Kidney tubule cell (primary cell): ENCODE measurements around the gene LAPTM4A.
"Not testable (repeated sequence)": the region's sequence is repeated elsewhere in the genome, so short reads cannot be mapped to it uniquely, and the experiment has no call there.

Experiments used
- DNase-seq: peaks from one replicate; pipeline ENCODE4 v3.0.0-alpha.2; 2018; ENCODE audit warnings: low spot score

The LAPTM4A gene

DNA sequence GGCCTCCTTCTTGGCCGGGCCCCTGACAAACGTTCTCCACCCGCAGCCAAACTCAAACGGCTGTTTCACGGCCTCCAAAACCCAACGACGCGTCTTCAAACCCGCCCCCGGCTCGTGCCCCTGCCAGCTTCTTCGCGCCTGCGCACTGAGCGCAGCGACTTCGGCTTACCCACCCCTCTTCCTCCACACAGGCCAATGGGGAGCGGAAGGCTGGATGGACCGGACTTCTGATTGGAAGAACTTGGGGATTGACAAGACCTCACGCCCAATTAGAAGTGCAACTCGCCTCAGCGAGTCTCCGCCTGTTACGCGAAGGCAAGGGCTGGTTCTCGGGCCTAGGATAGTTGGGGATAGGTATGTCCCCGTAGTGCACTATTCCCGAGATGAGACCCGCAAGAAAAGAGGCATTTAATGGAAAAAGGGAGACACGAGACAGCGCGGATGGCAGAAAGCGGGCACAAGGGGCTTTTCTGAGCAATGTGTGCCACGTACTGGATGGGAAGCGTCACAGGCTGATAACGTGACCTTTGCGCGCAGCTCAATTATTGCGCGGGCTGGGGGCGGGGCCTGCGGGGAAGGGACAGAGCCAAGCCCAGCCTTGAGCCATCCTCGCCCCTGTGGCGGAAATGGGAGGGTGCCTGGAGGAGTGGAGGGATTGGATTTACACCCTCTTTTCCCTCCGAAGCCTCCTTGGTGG lies at the start of gene LAPTM4A:
LAPTM4A (minus strand) TSS at position 97 of the 697 bp plus-strand sequence. CDS start 108 bp downstream, outside the sequence.
- DNase-seq, result peak; percentile 100

DNA sequence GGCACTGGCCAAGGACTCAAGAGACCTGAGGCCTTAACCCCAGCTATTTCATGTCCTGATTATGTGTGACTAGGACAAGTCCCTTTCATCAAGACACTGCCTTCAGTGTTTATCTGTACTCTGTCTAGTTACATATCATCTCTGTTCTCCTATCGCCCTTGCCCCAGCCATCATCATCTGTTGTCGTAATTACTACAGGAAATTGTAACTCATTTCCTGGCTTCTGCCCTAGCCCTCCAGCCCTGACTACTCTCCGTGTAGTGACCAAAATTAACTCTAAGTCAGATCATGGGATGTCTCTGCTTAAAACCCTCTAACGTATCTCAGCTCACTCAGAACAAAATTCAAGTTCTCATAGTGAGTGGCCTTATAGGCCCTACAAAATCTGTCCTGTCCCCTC lies 49.3 kb upstream of the LAPTM4A start:
- DNase-seq, result no peak

DNA sequence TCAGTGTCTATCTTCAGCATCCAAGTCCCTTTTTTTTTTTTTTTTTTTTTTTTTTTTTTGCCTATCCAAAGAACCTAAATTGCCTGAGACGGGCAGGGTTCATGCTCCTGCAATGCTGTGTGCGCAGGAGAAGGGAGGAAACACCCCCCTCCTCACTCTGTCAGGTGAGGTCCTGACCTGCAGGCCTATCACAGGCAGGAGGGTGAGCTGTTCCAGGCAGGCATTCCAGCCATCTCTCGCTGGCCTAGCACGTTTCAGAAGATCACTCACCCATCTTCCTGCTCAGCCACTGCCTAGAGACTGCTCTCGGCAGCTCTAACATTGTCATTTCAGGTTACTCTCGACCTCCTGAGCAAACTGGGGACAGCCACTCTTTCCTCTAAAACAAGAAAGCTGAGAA lies 48.4 kb upstream of the LAPTM4A start:
- no peak for DNase-seq

DNA sequence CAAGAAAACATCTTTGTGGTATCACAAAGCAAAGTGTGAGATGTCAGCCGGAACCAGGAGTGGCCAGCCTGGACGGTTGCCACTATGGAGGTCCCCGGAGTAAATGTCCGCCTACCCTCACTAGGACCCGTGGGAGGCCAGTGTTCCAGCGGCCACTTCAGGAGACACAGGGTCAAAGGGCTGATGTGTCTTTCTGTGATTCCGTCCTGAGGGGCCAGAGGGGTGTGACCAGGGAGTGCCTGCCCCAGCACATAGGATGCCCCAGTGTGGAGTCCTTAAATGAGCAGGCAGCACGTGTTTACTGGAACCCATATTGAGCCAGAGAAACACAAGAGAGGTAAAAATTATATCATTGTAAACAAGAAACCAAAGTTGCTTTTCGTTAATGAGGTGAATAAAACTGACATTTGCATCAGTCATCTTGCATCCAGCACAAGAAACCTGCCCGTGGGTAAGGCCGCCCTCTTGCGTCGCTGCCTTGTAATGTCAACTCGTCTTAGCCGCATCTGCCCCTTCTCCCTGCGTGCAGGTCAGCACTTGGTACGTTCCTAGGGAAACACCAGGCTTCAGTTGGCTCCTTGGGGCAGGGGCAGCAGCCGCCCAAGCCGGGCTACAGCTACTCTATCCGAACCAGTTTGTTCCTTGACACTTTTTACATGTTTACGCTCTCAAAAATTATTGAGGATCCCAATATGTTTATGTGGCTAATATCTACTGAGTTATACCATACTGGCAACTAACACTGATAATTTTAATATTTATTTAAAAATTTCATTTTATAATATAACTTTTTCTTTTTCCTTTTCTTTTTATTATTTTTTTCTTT lies 46.7 kb upstream of the LAPTM4A start:
- DNase-seq, result peak; percentile 89

DNA sequence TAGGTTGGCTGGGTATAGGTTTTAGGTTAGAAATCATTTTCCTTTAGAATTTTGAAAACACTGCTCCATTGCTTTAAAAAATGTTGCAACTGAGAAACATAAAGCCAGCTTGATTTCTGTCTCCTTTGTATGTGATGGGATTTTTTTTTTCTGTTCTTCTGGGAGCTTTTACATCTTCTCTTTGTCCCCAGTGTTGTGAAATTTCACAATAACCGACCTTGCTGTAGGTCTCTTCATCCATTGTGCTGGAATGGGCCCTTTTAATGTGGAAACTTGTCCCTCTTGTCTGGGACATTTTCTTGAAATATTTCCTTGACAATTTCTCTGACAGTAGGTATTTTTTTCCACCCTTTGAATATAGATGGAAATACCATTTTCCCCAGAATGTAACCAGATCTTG lies 44.0 kb upstream of the LAPTM4A start:
- no peak for DNase-seq

DNA sequence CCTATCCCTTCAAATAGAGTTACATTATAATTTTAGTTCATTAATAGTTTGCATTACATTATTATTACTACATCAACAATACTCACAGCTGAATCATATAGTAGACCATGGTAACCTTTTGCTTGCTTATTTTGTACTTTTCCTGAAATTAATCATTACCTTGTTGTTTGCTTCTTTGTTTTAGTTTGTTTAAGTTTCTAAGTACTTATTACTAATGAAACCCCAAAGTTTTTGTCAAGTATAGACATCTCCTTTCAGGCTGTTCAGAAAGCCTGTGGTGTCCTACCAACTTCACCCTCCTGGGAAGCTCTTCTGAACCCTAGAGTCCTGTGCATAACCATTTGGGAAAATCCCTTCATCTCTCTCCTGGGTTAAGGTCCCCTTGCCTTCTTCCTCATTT lies 43.5 kb upstream of the LAPTM4A start:
- no peak for DNase-seq

GRCh38 chr2:20094142-20094755 lies 42.8 kb upstream of the LAPTM4A start:
- DNase-seq, result no peak

GRCh38 chr2:20093263-20094141 lies 42.1 kb upstream of the LAPTM4A start:
- DNase-seq, result peak; percentile 76

- DNase-seq, result no peak
These were observed 41.4 kb upstream of the LAPTM4A start for GRCh38 chr2:20092901-20093235.

DNA sequence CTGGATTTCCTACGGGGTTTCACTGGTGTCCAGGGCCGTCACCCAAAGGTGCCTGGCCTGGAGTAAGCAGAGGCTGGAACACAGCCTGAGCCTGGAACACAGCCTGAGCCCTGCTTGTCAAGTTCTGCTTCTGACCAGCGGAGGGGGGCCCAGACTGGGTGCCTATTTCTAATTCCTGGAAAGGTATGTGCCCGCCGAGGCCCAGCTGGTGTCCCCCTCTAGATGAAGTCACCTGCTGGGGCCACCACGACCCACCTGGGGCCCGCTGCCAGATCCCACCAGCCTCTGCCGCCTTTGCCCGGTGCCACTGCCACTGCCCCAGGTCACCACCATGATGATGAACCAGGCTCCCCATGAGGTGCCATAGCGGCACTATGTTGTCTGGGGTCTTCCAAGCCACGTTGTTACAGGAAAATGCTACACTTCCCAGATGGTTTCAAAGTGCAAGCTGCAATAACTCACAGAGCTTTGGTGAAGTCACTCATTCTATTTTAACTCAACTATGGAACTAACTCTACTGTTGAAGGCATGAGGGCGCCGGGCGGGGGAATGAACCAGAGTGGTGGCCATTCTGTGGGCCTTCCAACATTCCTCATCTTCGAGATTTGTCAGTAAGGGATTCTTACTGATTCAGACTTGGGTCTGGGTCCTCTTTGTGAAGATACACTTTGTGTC lies 40.9 kb upstream of the LAPTM4A start:
- no peak for DNase-seq

GRCh38 chr2:20091305-20091991 lies 40.0 kb upstream of the LAPTM4A start:
- DNase-seq, result peak; percentile 95

- DNase-seq, result no peak
These were observed 38.5 kb upstream of the LAPTM4A start for GRCh38 chr2:20089715-20090464.

GRCh38 chr2:20085909-20086308 lies 34.5 kb upstream of the LAPTM4A start:
- not testable (repeated sequence) for DNase-seq

DNA sequence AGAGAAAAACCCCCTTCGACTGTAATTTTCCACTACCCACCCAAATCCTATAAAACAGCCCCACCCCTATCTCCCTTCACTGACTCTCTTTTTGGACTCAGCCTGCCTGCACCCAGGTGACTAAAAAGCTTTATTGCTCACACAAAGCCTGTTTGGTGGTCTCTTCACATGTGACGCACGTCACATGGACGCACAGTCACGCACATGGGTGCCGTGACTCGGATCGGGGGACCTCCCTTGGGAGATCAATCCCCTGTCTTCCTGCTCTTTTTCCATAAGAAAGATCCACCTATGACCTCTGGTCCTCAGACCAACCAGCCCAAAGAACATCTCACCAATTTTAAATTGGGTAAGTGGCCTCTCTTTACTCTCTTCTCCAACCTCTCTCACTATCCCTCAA lies 31.4 kb upstream of the LAPTM4A start:
- not testable (repeated sequence) for DNase-seq

GRCh38 chr2:20081841-20082240 lies 30.4 kb upstream of the LAPTM4A start:
- DNase-seq, result no peak

- DNase-seq, result no peak
These were observed 29.5 kb upstream of the LAPTM4A start for GRCh38 chr2:20080839-20081415.

DNA sequence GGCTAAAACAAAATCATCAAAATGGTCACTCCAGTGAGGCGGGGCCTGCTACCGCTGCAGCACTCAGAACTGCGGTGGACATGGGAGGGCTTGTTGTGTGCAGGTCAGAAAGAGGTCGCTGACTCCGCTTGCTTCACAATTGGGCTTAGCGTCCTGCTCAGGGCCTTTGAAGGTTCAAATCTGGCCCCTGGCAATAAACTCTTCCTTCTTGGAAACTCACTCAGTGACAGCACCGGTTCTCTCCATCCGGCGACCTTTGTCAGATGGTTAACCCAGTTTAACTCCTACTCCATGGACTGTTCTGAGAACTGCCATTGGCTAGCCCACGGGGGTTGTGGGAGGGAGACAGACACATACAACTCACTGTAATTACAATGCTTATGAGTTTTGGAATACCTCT lies 29.0 kb upstream of the LAPTM4A start:
- no peak for DNase-seq

GRCh38 chr2:20079546-20080115 lies 28.2 kb upstream of the LAPTM4A start:
- DNase-seq, result no peak

- no peak for DNase-seq
These were observed 26.0 kb upstream of the LAPTM4A start for GRCh38 chr2:20077411-20077940.
